GM12874 (cell line): Measurements from ENCODE around the gene RABIF.

Experiments used
- CTCF ChIP-seq: IDR thresholded peaks from 2 replicates; pipeline ENCODE4 v1.5.1; 2011; ENCODE audit warnings: low read depth, mild to moderate bottlenecking, control low read depth, low read length, moderate library complexity; ENCODE audit not compliant: insufficient read depth

The RABIF gene

GRCh38 chr1:202836623-202837403 lies 52.1 kb downstream of the RABIF start:
- TF ChIP-seq CTCF = no peak

- TF ChIP-seq CTCF = no peak
These were observed 53.3 kb downstream of the RABIF start for GRCh38 chr1:202835548-202836072.

GRCh38 chr1:202834771-202835547 lies 54.0 kb downstream of the RABIF start:
- no peak for TF ChIP-seq CTCF

GRCh38 chr1:202831906-202832305 lies 57.0 kb downstream of the RABIF start:
- TF ChIP-seq CTCF = no peak
